PC-9 (cell line): ENCODE measurements around the gene TOX2.

Experiments
- EZH2 ChIP-seq: fragments of 200-600 bp; sonication (generic); IDR thresholded peaks from 2 replicates; pipeline ENCODE4 v1.8.0; 2017; ENCODE audit warnings: antibody characterized with exemption, low read depth
- TF ChIP-seq, protein P1 (sequence below): fragments of 200-600 bp; sonication (generic); conservative IDR thresholded peaks from 2 replicates; pipeline ENCODE4 v1.6.1; 2017; ENCODE audit warnings: mixed run types, antibody characterized with exemption, mild to moderate bottlenecking, moderate library complexity

DNA sequence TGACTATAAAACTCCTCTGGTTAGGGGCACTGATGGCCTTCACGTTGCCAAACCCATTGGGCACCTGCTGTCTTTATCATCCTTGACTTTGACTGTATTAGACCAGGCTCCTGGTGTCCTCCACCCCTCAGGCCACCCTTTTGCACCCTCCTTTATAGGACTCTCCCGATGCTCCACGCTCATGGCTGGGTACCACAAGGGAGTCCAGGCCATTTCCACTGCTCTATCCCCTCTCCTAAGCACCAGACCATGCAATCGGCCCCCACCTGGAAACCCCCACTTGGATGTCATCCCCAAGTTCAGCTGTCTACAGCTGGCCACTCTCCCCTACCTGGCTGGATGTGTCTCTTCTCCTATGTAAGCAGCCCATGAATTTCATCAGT is 115.2 kb downstream of the TOX2 start:
- TF ChIP-seq, protein P1, sequence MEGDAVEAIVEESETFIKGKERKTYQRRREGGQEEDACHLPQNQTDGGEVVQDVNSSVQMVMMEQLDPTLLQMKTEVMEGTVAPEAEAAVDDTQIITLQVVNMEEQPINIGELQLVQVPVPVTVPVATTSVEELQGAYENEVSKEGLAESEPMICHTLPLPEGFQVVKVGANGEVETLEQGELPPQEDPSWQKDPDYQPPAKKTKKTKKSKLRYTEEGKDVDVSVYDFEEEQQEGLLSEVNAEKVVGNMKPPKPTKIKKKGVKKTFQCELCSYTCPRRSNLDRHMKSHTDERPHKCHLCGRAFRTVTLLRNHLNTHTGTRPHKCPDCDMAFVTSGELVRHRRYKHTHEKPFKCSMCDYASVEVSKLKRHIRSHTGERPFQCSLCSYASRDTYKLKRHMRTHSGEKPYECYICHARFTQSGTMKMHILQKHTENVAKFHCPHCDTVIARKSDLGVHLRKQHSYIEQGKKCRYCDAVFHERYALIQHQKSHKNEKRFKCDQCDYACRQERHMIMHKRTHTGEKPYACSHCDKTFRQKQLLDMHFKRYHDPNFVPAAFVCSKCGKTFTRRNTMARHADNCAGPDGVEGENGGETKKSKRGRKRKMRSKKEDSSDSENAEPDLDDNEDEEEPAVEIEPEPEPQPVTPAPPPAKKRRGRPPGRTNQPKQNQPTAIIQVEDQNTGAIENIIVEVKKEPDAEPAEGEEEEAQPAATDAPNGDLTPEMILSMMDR, result no peak
- TF ChIP-seq EZH2, result no peak
